GM12878 (cell line): ENCODE results near the gene VPS54. TPM values are rescaled to one million over a fixed set of nuclear protein-coding genes. Genes with fewer than 3 reads are reported as not detected.
A peak's percentile ranks its signal among the peaks of the same experiment; 100 is the strongest.

ENCODE experiments used
- CBX5 ChIP-seq: sonication (generic); IDR thresholded peaks from 2 replicates; pipeline ENCODE4 v1.6.1; 2016; ENCODE audit warnings: low read depth, moderate library complexity, mild to moderate bottlenecking, inconsistent platforms
- CHD1 ChIP-seq: IDR thresholded peaks from 2 replicates; pipeline ENCODE4 v1.6.1; 2012; ENCODE audit warnings: low read depth, low read length, improper control_type of control experiment
- E2F4 ChIP-seq: IDR thresholded peaks from 2 replicates; pipeline ENCODE4 v1.6.1; 2012; ENCODE audit warnings: low read depth, low read length, improper control_type of control experiment
- EP300 ChIP-seq, 2 experiments: fragments of 150-350 bp in 1 of 2; IDR thresholded peaks; 2 replicates each; pipeline ENCODE4 v1.6.1; 2011 to 2012; ENCODE audit warnings: low read depth in 2 of 2, low read length in 2 of 2, borderline replicate concordance in 1 of 2, improper control_type of control experiment in 1 of 2, inconsistent platforms in 1 of 2; ENCODE audit not compliant: control insufficient read depth in 1 of 2
- MTA2 ChIP-seq: fragments of 450-650 bp; IDR thresholded peaks from 2 replicates; pipeline ENCODE4 v1.6.1; 2016; ENCODE audit warnings: low read depth, mild to moderate bottlenecking, moderate library complexity
- PAX5 ChIP-seq: IDR thresholded peaks from 2 replicates; pipeline ENCODE4 v1.6.1; 2011; ENCODE audit warnings: low read depth, low read length, borderline replicate concordance
- PBX3 ChIP-seq: IDR thresholded peaks from 2 replicates; pipeline ENCODE4 v1.6.1; 2011; ENCODE audit warnings: mild to moderate bottlenecking, low read depth, low read length, moderate library complexity; ENCODE audit not compliant: insufficient replicate concordance
- POLR2AphosphoS5 ChIP-seq: IDR thresholded peaks from 2 replicates; pipeline ENCODE4 v1.6.1; 2011; ENCODE audit warnings: mild to moderate bottlenecking, low read length, inconsistent platforms
- RAD21 ChIP-seq: IDR thresholded peaks from 2 replicates; pipeline ENCODE4 v1.6.1; 2011; ENCODE audit warnings: mild to moderate bottlenecking, low read depth, low read length, moderate library complexity; ENCODE audit not compliant: insufficient read depth
- RB1 ChIP-seq: fragments of 450-650 bp; formaldehyde crosslinking; IDR thresholded peaks from 2 replicates; pipeline ENCODE4 v1.6.1; 2017; ENCODE audit warnings: mild to moderate bottlenecking, borderline replicate concordance
- RBBP5 ChIP-seq: fragments of 200-600 bp; sonication (generic); conservative IDR thresholded peaks from 2 replicates; pipeline ENCODE4 v1.6.1; 2016
- RUNX3 ChIP-seq: IDR thresholded peaks from 2 replicates; pipeline ENCODE4 v1.6.1; 2012; ENCODE audit warnings: low read length, inconsistent platforms
- SMARCA5 ChIP-seq: fragments of 450-650 bp; IDR thresholded peaks from 2 replicates; pipeline ENCODE4 v1.6.1; 2017; ENCODE audit warnings: mild to moderate bottlenecking
- SPI1 ChIP-seq: IDR thresholded peaks from 2 replicates; pipeline ENCODE4 v1.6.1; 2011; ENCODE audit warnings: low read depth, mild to moderate bottlenecking, low read length, moderate library complexity, borderline replicate concordance; ENCODE audit not compliant: insufficient read depth
- TBL1XR1 ChIP-seq: IDR thresholded peaks from 2 replicates; pipeline ENCODE4 v1.6.1; 2012; ENCODE audit warnings: low read depth, low read length, improper control_type of control experiment
- YY1 ChIP-seq: IDR thresholded peaks from 2 replicates; pipeline ENCODE4 v1.6.1; 2011; ENCODE audit warnings: low read depth, mild to moderate bottlenecking, low read length
- ZNF24 ChIP-seq: fragments of 450-650 bp; IDR thresholded peaks from 2 replicates; pipeline ENCODE4 v1.6.1; 2017; ENCODE audit warnings: antibody characterized with exemption, mild to moderate bottlenecking
- polyA plus RNA-seq, 11 experiments: library from polyadenylated mRNA; depleted of rRNA in 4 of 11; unstranded in 6 of 11; stranded (reverse) in 5 of 11; fragments of >200 nt; fragmentation: Nextera tagmentation in 4 of 11; fragmentation: Illumina TruSeq in 1 of 11; extraction: Ambion mirVana in 4 of 11; extraction: Trizol in 1 of 11; gene quantifications; 1 replicate in 1 of 11; 2 replicates in 10 of 11; pipeline versions ENCODE4 v1.2.1 to v1.2.3, GENCODE V29; 2011 to 2016; ENCODE audit warnings: inconsistent platforms in 2 of 11, missing spikeins in 2 of 11, low read depth in 1 of 11
- total RNA-seq, 4 experiments: library from RNA; depleted of rRNA in 3 of 4; stranded (reverse); fragments of >200 nt in 3 of 4; fragmentation: Illumina TruSeq in 1 of 4; extraction: Trizol in 1 of 4; gene quantifications; 2 replicates each; pipeline versions ENCODE4 v1.2.1 to v1.2.3, GENCODE V29; 2013 to 2021

Gene VPS54
- total and polyA plus RNA-seq, 10 of the 15 experiments (the other 5 are each of a cell fraction or from before 2014, with no cell fraction given): 1.6 to 16.2 (median 9.3) TPM

- peak; percentile 36; the same call in 1 of the 2 replicates for TF ChIP-seq YY1
- no peak for TF ChIP-seq RB1
- TF ChIP-seq RUNX3: peak; percentile 47
- TF ChIP-seq E2F4: no peak
- no peak for TF ChIP-seq CBX5
- no peak for TF ChIP-seq TBL1XR1
- no peak for TF ChIP-seq RBBP5
- TF ChIP-seq SMARCA5: no peak
- TF ChIP-seq MTA2: no peak
- TF ChIP-seq CHD1: no peak
- peak; percentile 89 for TF ChIP-seq RAD21
- no peak for TF ChIP-seq SPI1
- no peak for TF ChIP-seq ZNF24
- TF ChIP-seq PBX3: no peak
- TF ChIP-seq PAX5: no peak
- no peak for TF ChIP-seq EP300 (IDR thresholded peaks at IDR 0.05; ENCODE audit: borderline replicate concordance in 1 of 2, control insufficient read depth in 1 of 2, low read depth in 2 of 2, low read length in 2 of 2)
- TF ChIP-seq POLR2AphosphoS5: no peak
These were observed 130.5 kb downstream of the VPS54 start (continued) for GRCh38 chr2:63888490-63889402.
